ENCODE measurements around the gene C3.

DNA sequence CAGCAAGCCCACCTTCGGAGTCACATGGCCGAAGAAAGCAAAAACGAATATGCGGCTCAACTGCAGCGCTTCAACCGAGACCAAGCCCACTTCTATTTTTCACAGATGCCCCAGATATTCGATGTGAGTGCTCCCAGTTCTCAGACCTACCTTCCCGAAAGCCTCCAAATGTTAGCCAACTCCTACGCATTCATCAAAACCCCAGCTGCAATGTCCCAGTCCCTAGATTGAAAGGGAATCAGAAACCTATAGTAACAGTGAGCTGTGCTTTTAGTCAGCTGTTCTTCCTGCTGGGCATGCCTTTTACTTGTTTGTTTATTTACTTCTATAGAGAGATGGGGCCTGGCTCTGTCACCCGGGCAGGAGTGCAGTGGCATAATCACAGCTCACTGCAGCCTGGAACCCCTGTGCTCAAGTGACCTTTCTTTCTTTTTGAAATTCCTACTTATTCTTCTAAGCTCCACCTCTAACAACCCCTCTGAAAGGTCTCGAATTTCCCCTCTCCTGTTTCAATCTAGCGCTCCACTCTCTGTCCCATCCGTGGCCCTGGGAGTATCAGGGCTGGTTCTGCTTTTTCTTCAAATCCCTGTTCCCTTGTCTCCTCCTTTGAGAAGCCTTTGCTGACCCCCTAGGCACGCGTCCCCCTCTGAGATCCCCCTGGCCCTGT is 23.4 kb upstream of the C3 start:
- TF ChIP-seq, protein P1, sequence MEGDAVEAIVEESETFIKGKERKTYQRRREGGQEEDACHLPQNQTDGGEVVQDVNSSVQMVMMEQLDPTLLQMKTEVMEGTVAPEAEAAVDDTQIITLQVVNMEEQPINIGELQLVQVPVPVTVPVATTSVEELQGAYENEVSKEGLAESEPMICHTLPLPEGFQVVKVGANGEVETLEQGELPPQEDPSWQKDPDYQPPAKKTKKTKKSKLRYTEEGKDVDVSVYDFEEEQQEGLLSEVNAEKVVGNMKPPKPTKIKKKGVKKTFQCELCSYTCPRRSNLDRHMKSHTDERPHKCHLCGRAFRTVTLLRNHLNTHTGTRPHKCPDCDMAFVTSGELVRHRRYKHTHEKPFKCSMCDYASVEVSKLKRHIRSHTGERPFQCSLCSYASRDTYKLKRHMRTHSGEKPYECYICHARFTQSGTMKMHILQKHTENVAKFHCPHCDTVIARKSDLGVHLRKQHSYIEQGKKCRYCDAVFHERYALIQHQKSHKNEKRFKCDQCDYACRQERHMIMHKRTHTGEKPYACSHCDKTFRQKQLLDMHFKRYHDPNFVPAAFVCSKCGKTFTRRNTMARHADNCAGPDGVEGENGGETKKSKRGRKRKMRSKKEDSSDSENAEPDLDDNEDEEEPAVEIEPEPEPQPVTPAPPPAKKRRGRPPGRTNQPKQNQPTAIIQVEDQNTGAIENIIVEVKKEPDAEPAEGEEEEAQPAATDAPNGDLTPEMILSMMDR (IDR thresholded peaks at IDR 0.05), result no peak
- no peak for TF ChIP-seq ZFX (IDR thresholded peaks at IDR 0.05; ENCODE audit: borderline replicate concordance)

Measured in 22Rv1 (cell line).